GM19239 (cell line): Measurements from ENCODE around the gene WASF3.
"Not testable (repeated sequence)": the region's sequence is repeated elsewhere in the genome, so short reads cannot be mapped to it uniquely, and the experiment has no call there.

Experiments
- DNase-seq: peaks from one replicate; pipeline ENCODE4 v3.0.0; 2011; ENCODE audit warnings: low spot score; ENCODE audit not compliant: insufficient read length
- FAIRE-seq: peaks from 2 replicates; lab custom pipeline; 2011; peaks lifted over from hg19 to GRCh38; lab: Jason Lieb, UNC

Gene WASF3

DNA sequence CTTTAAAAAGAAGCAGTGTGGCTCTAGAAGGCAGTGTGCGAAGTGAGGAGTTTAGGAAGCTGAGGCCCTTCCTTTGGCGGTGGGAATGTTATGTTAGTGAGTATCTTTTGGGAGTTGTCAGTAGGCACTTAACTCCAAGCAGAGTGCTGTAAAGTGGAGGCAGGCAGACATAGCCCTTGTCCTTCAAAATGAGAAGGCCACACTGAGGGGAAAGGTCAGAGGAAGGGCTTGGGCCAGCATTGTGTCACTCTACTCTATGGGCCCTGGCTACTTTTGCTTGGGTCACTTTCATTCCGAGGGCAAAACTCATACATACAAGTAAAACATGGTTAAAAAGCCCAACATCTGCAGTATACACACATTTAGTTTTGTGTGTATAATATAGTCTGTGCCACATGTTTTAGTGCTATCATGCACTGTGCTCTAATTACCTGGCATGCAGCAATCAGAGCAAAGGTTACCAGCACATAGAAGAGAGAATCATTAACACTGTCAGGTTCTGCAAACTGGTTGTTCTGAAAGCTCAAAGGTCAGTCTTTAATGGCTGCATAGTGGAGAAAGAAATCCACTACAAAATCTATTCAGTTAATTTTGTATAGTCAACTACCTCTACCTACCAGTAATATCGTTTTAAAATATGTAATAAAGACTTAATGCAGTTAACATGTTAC is 64.4 kb downstream of the WASF3 start:
- no peak for FAIRE-seq
- no peak for DNase-seq

DNA sequence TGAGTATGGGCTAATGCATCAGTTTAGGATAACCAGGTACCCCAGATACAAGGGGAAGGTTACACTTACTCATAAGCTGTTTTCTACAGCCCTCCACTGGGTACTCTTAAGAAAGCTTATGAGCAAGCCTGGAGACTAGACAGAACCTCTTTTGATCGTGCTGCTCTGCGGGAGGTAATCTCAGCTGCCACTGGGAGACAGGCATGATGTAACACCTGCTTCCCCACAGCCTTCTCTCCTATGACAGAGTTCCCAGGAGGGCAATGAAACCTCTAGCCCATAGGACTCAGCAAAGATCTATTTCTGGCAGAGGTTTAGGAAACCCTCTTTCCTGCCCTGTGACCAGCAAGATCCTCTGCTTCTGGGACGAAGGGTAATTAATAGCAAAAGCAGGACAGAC is 65.6 kb downstream of the WASF3 start:
- no peak for FAIRE-seq
- DNase-seq, result no peak

DNA sequence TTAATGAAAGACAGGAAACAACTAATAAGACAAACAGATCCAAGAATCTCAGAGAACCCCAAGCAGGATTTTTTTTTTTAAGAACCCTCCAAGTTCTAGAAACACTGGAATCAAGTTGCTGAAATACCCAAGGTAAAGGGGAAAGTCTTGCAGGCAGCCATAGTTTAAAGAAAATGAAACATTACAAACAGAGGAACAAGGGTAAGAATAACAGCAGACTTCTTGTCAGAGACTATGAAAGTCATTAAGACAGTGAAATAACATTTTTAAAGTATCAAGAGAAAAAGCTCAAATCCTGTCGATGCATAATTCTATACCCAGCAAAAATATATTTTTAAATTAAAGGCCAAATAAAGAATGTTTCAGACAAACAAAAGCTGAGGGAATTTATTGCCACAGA is 67.1 kb downstream of the WASF3 start:
- DNase-seq (no peak), FAIRE-seq (no peak)

DNA sequence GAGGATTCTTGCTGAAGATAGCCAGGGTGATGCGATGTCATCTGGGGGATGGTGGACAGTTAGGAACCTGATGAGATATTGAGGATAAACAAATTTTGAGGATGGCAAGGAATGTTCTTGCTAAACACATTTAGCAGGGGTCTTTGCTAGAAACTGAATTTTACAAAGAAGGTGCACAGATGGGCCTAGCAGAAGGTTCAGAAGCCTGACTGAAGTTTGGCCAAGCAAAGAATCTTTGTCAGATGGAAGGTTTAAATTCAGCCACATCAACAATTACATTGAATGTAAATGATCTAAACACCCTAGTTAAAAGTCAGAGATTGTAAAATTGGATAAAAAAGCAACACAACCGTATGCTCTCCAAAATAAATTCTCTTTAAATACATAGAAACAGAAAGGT is 68.8 kb downstream of the WASF3 start:
- FAIRE-seq, result no peak

DNA sequence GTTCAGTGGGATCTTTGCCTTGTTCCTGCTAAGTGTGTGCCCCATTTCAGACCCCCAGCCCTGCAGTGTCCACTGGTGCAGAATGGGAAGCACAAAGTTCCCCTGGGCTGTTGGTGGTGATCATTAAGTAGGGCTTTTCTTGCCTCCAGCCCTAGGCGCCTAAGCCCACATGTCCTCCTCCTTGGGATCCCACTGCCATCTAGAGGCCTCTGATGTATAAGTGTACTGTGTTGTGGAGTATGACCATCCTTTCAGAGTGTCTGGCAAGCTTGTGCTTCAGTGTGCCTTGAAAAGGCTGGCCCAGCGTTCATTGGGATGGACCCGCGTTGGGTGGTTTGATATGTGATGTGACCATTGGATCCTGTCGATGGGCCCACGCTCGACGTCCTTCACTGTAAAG is 71.2 kb downstream of the WASF3 start:
- FAIRE-seq, result no peak
- no peak for DNase-seq

More for the DNA sequence above, 68.8 kb downstream of the WASF3 start:
- DNase-seq, result no peak

DNA sequence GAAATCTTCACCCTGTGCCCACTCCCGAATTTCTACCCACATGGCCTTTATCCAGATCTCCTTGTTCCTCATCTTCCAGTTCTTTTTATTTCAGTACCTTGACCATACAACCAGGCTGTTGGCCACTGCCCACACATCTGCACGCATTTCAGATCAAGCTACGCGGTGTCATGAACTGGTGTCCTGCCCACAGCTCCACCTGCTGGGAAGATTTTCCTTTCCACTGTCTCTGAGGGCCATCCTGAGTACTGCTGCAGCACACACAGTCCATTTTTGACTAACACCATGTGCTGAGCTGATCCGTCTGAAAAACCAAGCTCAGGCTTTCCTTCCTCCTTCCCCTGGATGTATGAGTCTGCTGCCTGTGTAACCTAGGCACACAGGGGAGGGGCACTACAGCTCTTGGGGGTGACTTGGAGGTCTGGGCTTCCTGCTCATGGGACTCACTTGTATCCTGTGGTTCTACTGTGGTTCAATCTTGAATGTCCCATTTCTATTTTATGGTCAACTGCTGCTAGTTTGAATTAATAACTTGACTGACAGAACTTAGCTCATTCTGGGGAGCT is 71.9 kb downstream of the WASF3 start:
- DNase-seq (no peak), FAIRE-seq (no peak)

DNA sequence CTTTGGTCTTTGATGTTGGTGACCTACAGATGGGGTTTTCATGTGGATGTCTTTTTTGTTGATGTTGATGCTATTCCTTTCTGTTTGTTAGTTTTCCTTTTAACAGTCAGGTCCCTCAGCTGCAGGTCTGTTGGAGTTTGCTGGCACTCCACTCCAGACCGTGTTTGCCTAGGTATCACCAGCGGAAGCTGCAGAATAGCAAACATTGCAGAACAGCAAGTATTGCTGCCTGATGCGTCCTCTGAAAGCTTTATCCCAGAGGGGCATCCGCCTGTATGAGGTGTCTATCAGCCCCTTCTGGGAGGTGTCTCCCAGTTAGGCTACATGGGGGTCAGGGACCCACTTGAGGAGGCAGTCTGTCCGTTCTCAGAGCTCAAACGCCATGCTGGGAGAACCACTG is 78.2 kb downstream of the WASF3 start:
- not testable (repeated sequence) for DNase-seq, FAIRE-seq

DNA sequence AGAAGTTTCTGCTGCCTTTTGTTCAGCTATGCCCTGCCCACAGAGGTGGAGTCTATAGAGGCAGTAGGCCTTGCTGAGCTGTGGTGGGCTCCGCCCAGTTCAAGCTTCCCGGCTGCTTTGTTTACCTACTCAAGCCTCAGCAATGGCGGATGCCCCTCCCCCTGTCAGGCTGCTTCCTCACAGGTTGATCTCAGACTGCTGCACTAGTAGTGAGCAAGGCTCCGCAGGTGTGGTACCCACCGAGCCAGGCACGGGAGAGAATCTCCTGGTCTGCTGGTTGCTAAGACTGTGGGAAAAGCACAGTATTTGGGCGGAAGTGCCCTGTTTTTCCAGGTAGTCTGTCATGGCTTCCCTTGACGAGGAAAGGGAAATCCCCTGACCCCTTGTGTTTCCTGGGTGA is 78.6 kb downstream of the WASF3 start:
- DNase-seq, FAIRE-seq: not testable (repeated sequence)

DNA sequence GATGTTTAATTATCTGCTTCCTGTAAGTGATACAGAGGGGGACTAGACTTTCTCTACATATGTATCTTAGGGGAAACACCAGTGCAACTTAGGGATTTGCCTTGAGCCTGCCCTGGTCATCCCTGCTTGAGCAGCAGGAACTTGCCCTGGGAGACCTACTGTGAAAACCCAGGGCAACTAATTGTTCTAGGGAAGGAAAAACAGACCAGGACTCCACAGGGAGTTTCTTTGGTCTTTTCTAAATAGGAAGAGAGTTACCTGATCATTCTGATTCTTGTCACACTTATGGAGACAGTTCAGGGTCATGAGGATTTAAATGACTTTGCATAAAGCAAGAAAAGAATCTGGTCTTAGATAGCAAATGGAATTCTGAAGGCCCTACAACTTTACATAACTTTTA is 89.1 kb downstream of the WASF3 start:
- FAIRE-seq, result no peak
- DNase-seq, result no peak

DNA sequence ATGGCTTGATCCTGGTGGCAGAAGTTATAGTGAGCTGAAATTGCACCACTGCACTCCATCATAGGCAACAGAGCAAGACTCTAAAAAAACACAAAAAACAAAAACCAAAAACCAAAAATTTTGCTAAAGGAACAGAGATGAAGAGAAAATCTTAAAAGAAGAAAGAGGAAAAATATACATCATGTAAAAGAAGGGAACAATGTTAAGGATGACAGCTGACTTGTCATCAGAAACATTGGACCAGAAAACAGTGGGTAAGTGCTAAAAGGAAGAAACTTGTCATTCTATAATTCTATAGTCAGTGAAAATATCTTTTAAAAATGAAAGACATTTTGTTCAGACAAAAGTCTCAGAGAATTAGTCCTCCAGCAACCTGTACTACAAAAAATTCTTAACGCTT is 93.8 kb downstream of the WASF3 start:
- FAIRE-seq (no peak), DNase-seq (no peak)

DNA sequence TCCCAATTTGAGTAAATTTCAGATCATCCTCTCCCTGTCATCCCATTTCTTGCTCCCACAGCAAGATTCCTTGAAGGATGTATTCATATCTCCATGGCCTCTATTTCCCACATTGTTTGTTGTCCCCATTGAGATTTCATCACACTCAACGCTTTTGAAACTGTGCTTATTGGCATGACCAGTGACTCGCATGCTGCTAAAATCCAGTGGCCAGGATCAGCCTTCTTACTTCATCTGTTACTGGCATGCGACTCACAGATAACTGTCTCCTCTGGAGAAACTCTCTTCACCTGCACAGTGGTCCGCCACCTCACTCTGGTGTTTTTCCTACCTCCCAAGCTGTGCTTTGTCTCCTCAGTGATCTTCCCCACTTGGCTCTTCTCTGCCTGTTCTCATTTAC is 95.8 kb downstream of the WASF3 start:
- FAIRE-seq (no peak), DNase-seq (no peak)

DNA sequence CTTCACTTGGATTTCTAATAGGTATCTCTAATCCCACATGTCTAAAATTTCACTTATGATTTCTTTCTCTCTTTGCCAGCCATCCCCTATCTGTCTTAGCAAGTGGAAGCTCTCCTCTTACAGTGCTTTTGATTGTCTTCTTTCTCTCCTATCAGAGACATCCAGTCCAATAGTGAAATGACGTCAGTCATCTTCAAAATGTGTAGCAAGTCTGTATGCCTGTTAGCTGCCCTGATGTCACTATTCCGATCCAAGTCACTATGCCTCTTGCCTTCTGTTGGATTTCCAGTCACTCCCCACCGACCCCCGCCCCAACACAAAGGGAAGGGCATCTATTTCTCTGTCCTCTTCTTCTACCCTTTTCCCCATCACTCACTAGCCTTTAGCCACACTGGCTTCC is 96.4 kb downstream of the WASF3 start:
- no peak for FAIRE-seq
- no peak for DNase-seq

DNA sequence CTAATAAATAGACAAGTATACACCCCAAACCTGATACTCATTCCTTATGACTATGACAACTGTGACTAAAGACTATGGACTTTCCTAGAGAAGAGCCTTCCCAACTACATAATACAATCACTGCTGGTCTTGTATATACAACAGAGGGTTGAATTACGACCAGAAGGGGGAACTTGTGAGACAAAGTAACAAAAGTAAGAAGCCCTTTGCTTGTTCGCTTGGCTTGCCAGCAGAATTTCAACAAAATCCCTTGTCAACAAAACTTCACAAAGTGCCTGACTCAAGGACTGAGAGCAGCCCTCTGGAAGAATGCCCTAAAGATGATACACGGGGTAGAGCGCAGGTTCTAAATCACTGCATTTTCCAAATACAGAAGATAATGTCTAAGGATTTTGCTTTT is 99.4 kb downstream of the WASF3 start:
- DNase-seq, result no peak
- FAIRE-seq, result no peak

DNA sequence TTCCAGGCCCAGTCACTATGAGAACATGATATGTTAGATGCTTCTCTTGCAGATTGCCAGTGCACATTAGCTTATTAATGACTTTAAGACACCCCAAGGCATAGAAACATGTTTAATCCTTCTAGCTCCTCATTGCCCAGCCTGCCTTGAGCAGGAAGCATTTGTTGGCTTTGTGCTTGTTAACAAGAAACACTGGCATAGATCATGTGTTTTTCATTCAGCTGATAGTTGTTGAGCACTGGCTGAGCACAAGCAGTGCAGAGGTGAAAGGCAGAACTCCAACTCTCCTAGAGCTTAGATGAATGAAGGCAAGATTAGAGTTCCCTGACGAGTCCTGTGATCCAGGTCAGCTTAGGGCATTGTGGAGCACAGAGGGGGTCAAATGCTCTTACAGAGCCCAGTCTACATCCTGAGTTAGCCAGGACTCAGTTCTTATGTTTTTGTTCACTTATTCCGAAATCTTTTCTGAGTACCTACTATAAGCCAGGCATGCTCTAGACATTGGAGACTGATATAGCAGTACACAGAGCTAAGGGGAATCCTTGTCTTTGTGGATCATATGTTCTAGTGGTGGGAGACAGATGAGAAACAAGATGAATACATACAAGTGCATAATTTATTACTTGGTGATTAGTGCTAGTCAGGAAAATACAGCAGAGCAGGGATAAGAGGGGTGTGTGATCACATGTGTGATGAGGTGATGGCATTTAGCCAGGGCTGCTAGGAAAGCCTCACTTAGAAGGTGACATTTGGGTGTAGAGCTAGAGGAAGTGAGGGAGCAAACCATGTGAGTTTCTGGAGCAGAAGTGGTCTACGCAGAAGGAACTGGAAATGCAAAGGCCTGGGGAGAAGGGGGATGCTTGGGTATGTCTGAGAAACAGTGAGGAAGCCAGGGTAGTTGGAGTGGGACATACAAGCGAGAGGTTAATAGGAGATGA is 101.2 kb downstream of the WASF3 start:
- DNase-seq (no peak), FAIRE-seq (no peak)

DNA sequence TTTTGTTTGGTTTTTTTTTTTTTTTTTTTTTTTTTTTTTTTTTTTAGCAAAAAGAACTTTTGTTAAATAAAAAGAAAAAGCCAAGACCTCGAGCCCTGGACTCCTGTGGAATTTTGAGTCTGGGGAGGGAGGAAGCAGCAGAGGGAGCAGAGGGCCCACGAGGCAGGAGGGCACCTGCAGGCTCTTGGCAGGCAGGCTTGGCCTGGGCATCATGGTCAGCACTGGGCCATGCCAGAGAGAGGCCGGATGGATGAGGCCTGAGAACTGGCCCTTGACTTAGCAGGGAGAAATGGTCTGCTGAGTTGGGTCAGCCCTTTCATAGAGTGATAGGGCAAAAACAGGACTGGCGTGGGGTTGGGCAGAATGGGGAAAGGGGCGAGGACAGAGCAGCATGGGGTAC is 102.7 kb downstream of the WASF3 start:
- FAIRE-seq, result no peak

DNA sequence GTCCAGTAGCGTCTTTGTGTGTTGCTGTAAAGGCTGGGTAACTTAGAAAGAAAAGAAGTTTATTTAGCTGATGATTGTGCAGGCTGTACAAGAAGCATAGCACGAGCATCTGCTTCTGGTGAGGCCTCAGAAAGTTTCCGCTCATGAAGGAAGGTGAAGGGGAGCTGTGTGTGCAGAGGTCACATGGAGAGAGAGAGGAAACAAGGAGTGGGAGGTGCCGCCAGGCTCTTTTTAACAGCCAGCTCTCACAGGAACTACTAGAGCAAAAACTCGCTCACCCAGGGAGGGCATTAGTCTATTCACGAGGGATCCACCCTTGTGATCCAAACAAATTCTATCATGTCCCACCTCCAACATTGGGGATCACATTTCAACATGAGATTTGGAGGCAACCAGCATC is 103.3 kb downstream of the WASF3 start:
- DNase-seq (no peak), FAIRE-seq (no peak)

More for the DNA sequence above, 102.7 kb downstream of the WASF3 start:
- no peak for DNase-seq

DNA sequence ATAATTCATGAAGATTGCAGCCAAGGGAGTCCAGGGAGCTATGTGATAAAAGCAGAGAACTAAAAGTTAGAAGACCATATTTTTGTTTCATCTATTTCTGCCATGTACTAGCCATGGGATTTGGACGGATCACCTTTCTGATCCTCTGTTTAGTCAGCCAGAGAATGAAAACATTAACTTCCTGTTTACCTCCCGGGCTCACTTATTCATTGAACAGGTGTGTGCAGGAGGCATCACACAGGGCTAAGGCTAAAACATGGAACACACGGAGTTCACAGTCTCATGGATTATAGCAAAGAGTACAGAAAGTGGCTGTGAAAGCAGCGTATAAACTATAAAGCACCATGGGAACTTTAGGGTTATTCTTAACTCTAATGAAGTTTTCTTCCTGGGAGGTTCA is 106.3 kb downstream of the WASF3 start:
- no peak for DNase-seq
- FAIRE-seq, result no peak

DNA sequence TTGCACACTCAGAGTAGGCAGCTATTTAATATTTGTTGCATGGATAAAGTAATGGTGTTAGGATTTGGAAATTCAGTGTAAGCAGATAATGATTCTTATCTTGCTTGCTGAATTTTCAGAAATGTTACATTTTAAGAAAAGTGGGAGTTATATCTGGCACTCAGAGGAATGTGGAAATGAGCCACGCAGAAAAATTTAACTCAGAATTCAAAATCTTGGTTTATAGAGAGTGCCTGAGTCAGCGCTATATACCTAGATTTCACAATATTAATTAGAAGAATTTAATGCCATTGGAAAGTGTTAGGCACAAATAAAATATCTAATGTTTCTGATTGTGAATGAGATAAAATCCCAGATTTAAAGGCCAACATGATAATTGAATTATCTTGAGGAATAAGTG is 106.8 kb downstream of the WASF3 start:
- DNase-seq (no peak), FAIRE-seq (no peak)

DNA sequence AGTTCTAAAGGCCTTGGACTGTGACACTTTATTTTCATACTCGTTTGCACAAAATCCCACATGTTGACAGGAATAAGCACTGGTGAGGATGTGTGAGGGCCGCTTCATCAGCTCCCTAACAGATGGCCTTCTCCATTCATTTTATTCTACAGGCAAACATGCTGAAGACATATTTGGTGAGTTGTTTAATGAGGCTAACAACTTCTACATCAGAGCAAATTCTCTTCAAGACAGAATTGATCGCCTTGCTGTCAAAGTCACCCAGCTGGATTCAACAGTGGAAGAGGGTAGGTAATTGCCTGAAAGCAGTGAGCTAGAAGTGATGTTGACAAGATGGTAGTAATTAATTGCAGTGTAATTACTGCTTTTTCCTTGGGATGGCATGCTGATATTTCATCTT is 107.4 kb downstream of the WASF3 start:
- no peak for DNase-seq
- no peak for FAIRE-seq

DNA sequence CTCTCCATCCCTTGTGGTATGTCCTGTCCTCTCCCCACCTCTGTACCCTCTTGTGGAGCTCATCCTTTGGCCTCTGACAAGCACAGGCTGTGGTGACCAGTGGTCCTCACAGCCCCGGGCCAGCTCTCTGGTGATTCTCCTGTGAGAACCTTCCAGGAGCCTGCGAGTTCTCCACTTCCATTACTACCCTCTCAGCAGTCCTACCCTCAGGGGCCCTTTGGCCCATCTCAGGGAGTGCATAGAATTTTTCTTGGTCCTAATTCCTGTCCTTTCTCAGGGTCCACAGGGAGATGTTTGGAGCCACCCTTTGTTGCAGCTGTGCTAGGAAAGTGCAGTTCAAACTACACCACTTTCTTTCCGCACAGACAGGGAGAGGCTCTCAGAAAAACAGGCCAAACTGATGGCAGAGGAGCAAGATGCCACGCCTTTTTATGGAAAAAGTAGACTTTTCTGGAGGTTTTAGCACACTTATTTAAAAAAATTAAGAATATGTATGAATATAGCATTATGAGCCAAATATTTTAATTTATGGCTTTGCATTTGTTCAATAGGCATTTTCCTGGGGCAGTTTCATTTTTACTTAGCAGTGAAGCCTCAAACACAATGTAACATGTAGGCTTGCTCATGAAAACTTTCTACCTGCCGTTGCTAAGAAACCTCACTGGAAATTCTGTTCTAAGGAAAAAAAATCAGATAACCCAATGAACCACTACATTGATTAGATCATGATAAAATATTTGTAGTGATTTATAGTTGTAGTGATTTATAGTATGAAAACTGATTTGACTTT is 111.1 kb downstream of the WASF3 start:
- DNase-seq (no peak), FAIRE-seq (no peak)

DNA sequence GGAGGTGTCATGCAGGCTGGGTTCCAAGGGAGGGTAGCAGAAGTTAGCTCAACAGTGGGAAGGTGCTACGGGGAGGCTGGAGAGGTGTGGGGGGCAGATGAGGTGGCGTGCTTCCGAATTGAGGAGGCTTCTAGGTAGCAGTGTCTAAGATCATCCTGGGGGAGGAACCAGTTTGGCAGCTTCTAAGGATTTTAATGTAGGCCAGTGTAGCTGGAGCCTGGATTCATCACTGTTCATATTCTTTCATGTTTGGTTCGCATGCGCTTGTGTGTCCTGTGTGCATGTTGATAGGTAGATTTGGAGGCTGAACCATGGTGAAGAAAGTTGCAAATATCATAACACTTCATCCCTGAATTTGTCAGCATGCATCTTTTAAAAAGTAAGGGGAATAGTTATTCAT is 116.4 kb downstream of the WASF3 start:
- DNase-seq, result no peak
- FAIRE-seq, result no peak
